Neural progenitor cell (in vitro differentiated cells): ENCODE results near the gene MPND. TPM values are rescaled to one million over a fixed set of nuclear protein-coding genes. Genes with fewer than 3 reads are reported as not detected.

Experiments used
- DNase-seq: peaks from one replicate; pipeline ENCODE4 v3.0.0-alpha.2; 2016; ENCODE audit warnings: low spot score
- H2AFZ ChIP-seq: fragments of 200-600 bp; sonication (generic); replicated peaks from 2 replicates; pipeline ENCODE4 v1.6.1; 2016; ENCODE audit warnings: antibody characterized with exemption
- H3F3A ChIP-seq: fragments of 200-600 bp; sonication (generic); 2 replicates; pipeline ENCODE4 v1.6.1; 2016; ENCODE audit warnings: antibody characterized with exemption, low read depth
- H3K27ac ChIP-seq: fragments of 200-600 bp; sonication (generic); 2 replicates; pipeline ENCODE4 v1.5.1; 2016; ENCODE audit warnings: mild to moderate bottlenecking
- H3K27me3 ChIP-seq: fragments of 200-600 bp; sonication (generic); 2 replicates; pipeline ENCODE4 v1.6.1; 2016; ENCODE audit warnings: mild to moderate bottlenecking, moderate library complexity
- H3K36me3 ChIP-seq: fragments of 200-600 bp; sonication (generic); 2 replicates; pipeline ENCODE4 v1.5.1; 2016
- H3K4me1 ChIP-seq: fragments of 200-600 bp; sonication (generic); 2 replicates; pipeline ENCODE4 v1.6.1; 2016; ENCODE audit warnings: mixed run types
- H3K4me2 ChIP-seq: fragments of 200-600 bp; sonication (generic); 2 replicates; pipeline ENCODE4 v1.6.1; 2016
- H3K4me3 ChIP-seq: fragments of 200-600 bp; sonication (generic); 2 replicates; pipeline ENCODE4 v1.5.1; 2016
- H3K79me2 ChIP-seq: fragments of 200-600 bp; sonication (generic); 2 replicates; pipeline ENCODE4 v1.6.1; 2016; ENCODE audit warnings: low read depth
- H3K9ac ChIP-seq: fragments of 200-600 bp; sonication (generic); 2 replicates; pipeline ENCODE4 v1.6.1; 2016
- H3K9me3 ChIP-seq: fragments of 200-600 bp; sonication (generic); 2 replicates; pipeline ENCODE4 v1.5.1; 2016; ENCODE audit warnings: low read depth
- H4K20me1 ChIP-seq: fragments of 200-600 bp; sonication (generic); 2 replicates; pipeline ENCODE4 v1.6.1; 2016; ENCODE audit warnings: low read depth
- H3K27ac Mint-ChIP-seq: 3 replicates; pipeline ENCODE4 v1.8.0; 2021; ENCODE audit warnings: mixed read lengths
- H3K27me3 Mint-ChIP-seq: 2 replicates; pipeline ENCODE4 v1.8.0; 2022; ENCODE audit warnings: low read depth, mild to moderate bottlenecking, inconsistent platforms, moderate library complexity, mixed read lengths; ENCODE audit not compliant: insufficient read depth
- H3K36me3 Mint-ChIP-seq: 3 replicates; pipeline ENCODE4 v1.8.0; 2021; ENCODE audit warnings: mixed read lengths
- H3K4me1 Mint-ChIP-seq: 3 replicates; pipeline ENCODE4 v1.8.0; 2021; ENCODE audit warnings: mixed read lengths
- H3K4me3 Mint-ChIP-seq: 3 replicates; pipeline ENCODE4 v1.8.0; 2021; ENCODE audit warnings: mild to moderate bottlenecking, moderate library complexity, mixed read lengths
- H3K9me3 Mint-ChIP-seq: 3 replicates; pipeline ENCODE4 v1.8.0; 2020; ENCODE audit warnings: mixed read lengths
- EZH2 ChIP-seq: fragments of 200-600 bp; sonication (generic); IDR thresholded peaks from 2 replicates; pipeline ENCODE4 v1.6.1; 2017; ENCODE audit warnings: antibody characterized with exemption, mild to moderate bottlenecking, moderate library complexity
- EZH2phosphoT487 ChIP-seq: fragments of 200-600 bp; sonication (generic); IDR thresholded peaks from 2 replicates; pipeline ENCODE4 v1.6.1; 2017; ENCODE audit warnings: antibody characterized with exemption
- total RNA-seq: library from RNA; depleted of rRNA; stranded (reverse); fragments of >200 nt; gene quantifications from 2 replicates; pipeline ENCODE4 v1.2.3, GENCODE V29; 2015; ENCODE audit warnings: low replicate concordance
- TF ChIP-seq, protein P1 (sequence below): fragments of 200-600 bp; sonication (generic); IDR thresholded peaks from 2 replicates; pipeline ENCODE4 v1.5.1; 2017; ENCODE audit warnings: antibody characterized with exemption, mild to moderate bottlenecking

The MPND gene
- total RNA-seq, 1 donor from 2014 or later: 10.6 TPM

- TF ChIP-seq EZH2 (no peak), EZH2phosphoT487 (no peak)
- TF ChIP-seq, protein P1, sequence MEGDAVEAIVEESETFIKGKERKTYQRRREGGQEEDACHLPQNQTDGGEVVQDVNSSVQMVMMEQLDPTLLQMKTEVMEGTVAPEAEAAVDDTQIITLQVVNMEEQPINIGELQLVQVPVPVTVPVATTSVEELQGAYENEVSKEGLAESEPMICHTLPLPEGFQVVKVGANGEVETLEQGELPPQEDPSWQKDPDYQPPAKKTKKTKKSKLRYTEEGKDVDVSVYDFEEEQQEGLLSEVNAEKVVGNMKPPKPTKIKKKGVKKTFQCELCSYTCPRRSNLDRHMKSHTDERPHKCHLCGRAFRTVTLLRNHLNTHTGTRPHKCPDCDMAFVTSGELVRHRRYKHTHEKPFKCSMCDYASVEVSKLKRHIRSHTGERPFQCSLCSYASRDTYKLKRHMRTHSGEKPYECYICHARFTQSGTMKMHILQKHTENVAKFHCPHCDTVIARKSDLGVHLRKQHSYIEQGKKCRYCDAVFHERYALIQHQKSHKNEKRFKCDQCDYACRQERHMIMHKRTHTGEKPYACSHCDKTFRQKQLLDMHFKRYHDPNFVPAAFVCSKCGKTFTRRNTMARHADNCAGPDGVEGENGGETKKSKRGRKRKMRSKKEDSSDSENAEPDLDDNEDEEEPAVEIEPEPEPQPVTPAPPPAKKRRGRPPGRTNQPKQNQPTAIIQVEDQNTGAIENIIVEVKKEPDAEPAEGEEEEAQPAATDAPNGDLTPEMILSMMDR: no peak
- Histone ChIP-seq H3K79me2 (peaks cover 48% of the 10 kb centered on the region), H3K9ac (no peak overlapping the region), H3K4me3 (no peak overlapping the region), H3K4me1 (peaks cover 23% of the 10 kb centered on the region), H3K27ac (no peak overlapping the region), H2AFZ (no peak overlapping the region), H3K36me3 (no peaks in the 10 kb centered on the region), H4K20me1 (peaks cover 61% of the 10 kb centered on the region), H3K4me2 (no peak overlapping the region), H3K27me3 (no peaks in the 10 kb centered on the region), H3K9me3 (no peaks in the 10 kb centered on the region), H3F3A (peaks cover 13% of the 10 kb centered on the region)
- no peak overlapping the region for H3K4me3 Mint-ChIP-seq
- H3K9me3 Mint-ChIP-seq: no peaks in the 10 kb centered on the region
- H3K36me3 Mint-ChIP-seq: peaks cover 3% of the 10 kb centered on the region
- H3K4me1 Mint-ChIP-seq: peaks cover 41% of the 10 kb centered on the region
- H3K27me3 Mint-ChIP-seq: peaks cover 5% of the 10 kb centered on the region
- DNase-seq: no peak
- peak overlapping the region; percentile 55 for H3K27ac Mint-ChIP-seq
These were observed 36.3 kb downstream of the MPND start for GRCh38 chr19:4379383-4380253.

GRCh38 chr19:4380254-4380727, 36.9 kb downstream of the MPND start:
- H3F3A ChIP-seq: peaks cover 13% of the 10 kb centered on the region
- no peak overlapping the region for H3K4me3 ChIP-seq
- Mint-ChIP-seq H3K27ac (peak overlapping the region; percentile 74), H3K4me3 (no peak overlapping the region), H3K27me3 (peaks cover 5% of the 10 kb centered on the region), H3K9me3 (no peaks in the 10 kb centered on the region), H3K36me3 (peaks cover 3% of the 10 kb centered on the region), H3K4me1 (peaks cover 38% of the 10 kb centered on the region)
- no peak for TF ChIP-seq EZH2
- no peak for TF ChIP-seq EZH2phosphoT487
- H3K4me1 ChIP-seq: peaks cover 18% of the 10 kb centered on the region
- no peak overlapping the region for H3K27ac ChIP-seq
- H3K36me3 ChIP-seq: no peaks in the 10 kb centered on the region
- H4K20me1 ChIP-seq: peaks cover 57% of the 10 kb centered on the region
- no peak overlapping the region for H3K9ac ChIP-seq
- peaks cover 48% of the 10 kb centered on the region for H3K79me2 ChIP-seq
- H2AFZ ChIP-seq: no peak overlapping the region
- no peaks in the 10 kb centered on the region for H3K27me3 ChIP-seq
- no peak overlapping the region for H3K4me2 ChIP-seq
- no peak for DNase-seq
- H3K9me3 ChIP-seq: no peaks in the 10 kb centered on the region

GRCh38 chr19:4385291-4386040, 42.1 kb downstream of the MPND start:
- no peak for TF ChIP-seq EZH2phosphoT487
- TF ChIP-seq EZH2: no peak
- TF ChIP-seq, protein P1: no peak
- no peaks in the 10 kb centered on the region for H3K9me3 Mint-ChIP-seq
- no peak overlapping the region for H3K4me3 Mint-ChIP-seq
- no peaks in the 10 kb centered on the region for H3K27me3 ChIP-seq
- peaks cover 83% of the 10 kb centered on the region for H3K79me2 ChIP-seq
- no peak for DNase-seq
- H4K20me1 ChIP-seq: peaks cover 28% of the 10 kb centered on the region
- no peak overlapping the region for H2AFZ ChIP-seq
- H3K36me3 Mint-ChIP-seq: peaks cover 3% of the 10 kb centered on the region
- H3K4me3 ChIP-seq: no peak overlapping the region
- peaks cover 20% of the 10 kb centered on the region for H3F3A ChIP-seq
- H3K36me3 ChIP-seq: no peaks in the 10 kb centered on the region
- peaks cover 27% of the 10 kb centered on the region for H3K4me1 ChIP-seq
- peaks cover 7% of the 10 kb centered on the region for H3K27me3 Mint-ChIP-seq
- peak overlapping the region; percentile 33 for H3K27ac Mint-ChIP-seq
- H3K9me3 ChIP-seq: no peaks in the 10 kb centered on the region
- H3K4me2 ChIP-seq: no peak overlapping the region
- H3K9ac ChIP-seq: no peak overlapping the region
- H3K4me1 Mint-ChIP-seq: peaks cover 42% of the 10 kb centered on the region
- H3K27ac ChIP-seq: no peak overlapping the region
